Tibial nerve (tissue), 4 donors: ENCODE data around the gene LETM1.

ENCODE experiments used
- EP300 ChIP-seq, 2 donors: sonication (generic); formaldehyde crosslinking; IDR thresholded peaks; one replicate each; pipeline ENCODE4 v1.6.1; 2017; ENCODE audit warnings: antibody characterized with exemption in 2 of 2, mild to moderate bottlenecking in 1 of 2
- POLR2A ChIP-seq, 2 donors: fragments of 450-650 bp; IDR thresholded peaks; one replicate each; pipeline ENCODE4 v1.6.1; 2017; ENCODE audit warnings: antibody characterized with exemption in 2 of 2, mild to moderate bottlenecking in 2 of 2, moderate library complexity in 2 of 2
- TF ChIP-seq, protein P1 (sequence below), 5 experiments: fragments of 200-600 bp in 3 of 5; fragments of 450-650 bp in 2 of 5; sonication (generic) in 3 of 5; IDR thresholded peaks; one replicate each; pipeline ENCODE4 v1.5.1; 2016 to 2019; ENCODE audit warnings: antibody characterized with exemption in 5 of 5, mild to moderate bottlenecking in 3 of 5, moderate library complexity in 2 of 5

- TF ChIP-seq POLR2A (IDR thresholded peaks at IDR 0.05), result no peak
- TF ChIP-seq EP300 (IDR thresholded peaks at IDR 0.05), result no peak
- TF ChIP-seq, protein P1, sequence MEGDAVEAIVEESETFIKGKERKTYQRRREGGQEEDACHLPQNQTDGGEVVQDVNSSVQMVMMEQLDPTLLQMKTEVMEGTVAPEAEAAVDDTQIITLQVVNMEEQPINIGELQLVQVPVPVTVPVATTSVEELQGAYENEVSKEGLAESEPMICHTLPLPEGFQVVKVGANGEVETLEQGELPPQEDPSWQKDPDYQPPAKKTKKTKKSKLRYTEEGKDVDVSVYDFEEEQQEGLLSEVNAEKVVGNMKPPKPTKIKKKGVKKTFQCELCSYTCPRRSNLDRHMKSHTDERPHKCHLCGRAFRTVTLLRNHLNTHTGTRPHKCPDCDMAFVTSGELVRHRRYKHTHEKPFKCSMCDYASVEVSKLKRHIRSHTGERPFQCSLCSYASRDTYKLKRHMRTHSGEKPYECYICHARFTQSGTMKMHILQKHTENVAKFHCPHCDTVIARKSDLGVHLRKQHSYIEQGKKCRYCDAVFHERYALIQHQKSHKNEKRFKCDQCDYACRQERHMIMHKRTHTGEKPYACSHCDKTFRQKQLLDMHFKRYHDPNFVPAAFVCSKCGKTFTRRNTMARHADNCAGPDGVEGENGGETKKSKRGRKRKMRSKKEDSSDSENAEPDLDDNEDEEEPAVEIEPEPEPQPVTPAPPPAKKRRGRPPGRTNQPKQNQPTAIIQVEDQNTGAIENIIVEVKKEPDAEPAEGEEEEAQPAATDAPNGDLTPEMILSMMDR (IDR thresholded peaks at IDR 0.05), result no peak
Measured at GRCh38 chr4:1887052-1887451, 31.1 kb upstream of the LETM1 start.
